Ascending aorta (tissue), 2 donors: ENCODE measurements around the gene ORMDL3. TPM values are rescaled to one million over a fixed set of nuclear protein-coding genes. Genes with fewer than 3 reads are reported as not detected.

ENCODE experiments used
- DNase-seq, 2 donors: peaks; one replicate each; pipeline ENCODE4 v3.0.0-alpha.2; 2019; ENCODE audit warnings: low spot score in 2 of 2
- H3K27ac ChIP-seq, 2 donors: fragments of 200-600 bp; sonication (generic); one replicate each; pipeline ENCODE4 v1.5.1; 2016 to 2017; ENCODE audit warnings: mild to moderate bottlenecking in 1 of 2
- H3K27me3 ChIP-seq: fragments of 200-600 bp; sonication (generic); one replicate; pipeline ENCODE4 v1.5.1; 2017
- H3K36me3 ChIP-seq, 2 donors: fragments of 200-600 bp; sonication (generic); one replicate each; pipeline ENCODE4 v1.5.1; 2016
- H3K4me1 ChIP-seq, 2 donors: fragments of 200-600 bp; sonication (generic); one replicate each; pipeline ENCODE4 v1.5.1; 2016 to 2017; ENCODE audit warnings: mild to moderate bottlenecking in 1 of 2
- H3K4me3 ChIP-seq, 2 donors: fragments of 200-600 bp; sonication (generic); one replicate each; pipeline ENCODE4 v1.5.1; 2016 to 2017; ENCODE audit warnings: mild to moderate bottlenecking in 1 of 2
- H3K9me3 ChIP-seq, 2 donors: fragments of 200-600 bp; sonication (generic); one replicate each; pipeline ENCODE4 v1.5.1; 2016
- intact Hi-C: fragments of 100-400 bp; cut with DNase I; formaldehyde crosslinking; loops from one replicate; pipeline ENCODE4 v1.15.1; 2023
- total RNA-seq: library from RNA; depleted of rRNA; stranded (reverse); fragments of >200 nt; gene quantifications from one replicate; pipeline ENCODE4 v1.1.0, GENCODE V29; 2016
- TF ChIP-seq, protein P1 (sequence below), 3 experiments: fragments of 200-600 bp in 2 of 3; fragments of 450-650 bp in 1 of 3; sonication (generic) in 2 of 3; IDR thresholded peaks; one replicate each; pipeline ENCODE4 v1.5.1; 2016 to 2019; ENCODE audit warnings: antibody characterized with exemption in 3 of 3, mild to moderate bottlenecking in 1 of 3, moderate library complexity in 1 of 3

ORMDL3 gene
- total RNA-seq, 1 donor from 2014 or later = 32.2 TPM

DNA sequence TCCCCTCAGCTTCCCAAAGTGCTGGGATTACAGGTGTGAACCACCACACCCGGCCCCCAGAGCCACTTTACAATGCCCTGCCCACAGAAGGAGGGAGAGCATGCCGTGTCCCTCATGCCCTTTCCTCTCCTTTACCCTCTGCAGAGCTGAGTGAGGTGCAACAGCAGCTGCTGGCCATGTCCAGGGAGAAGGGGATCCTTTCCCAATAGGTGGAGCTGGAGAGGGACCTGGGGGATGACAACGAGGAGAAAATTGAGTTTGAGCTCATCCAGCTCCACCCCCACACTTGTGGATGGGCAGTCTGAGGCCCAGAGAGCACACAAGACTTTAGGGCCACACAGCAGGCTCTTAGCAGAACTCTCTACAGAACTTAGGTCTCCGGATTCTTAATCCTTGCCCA lies 27.5 kb upstream of the ORMDL3 start:
- no peaks in the 10 kb centered on the region for H3K27me3 ChIP-seq
- peaks cover 2 to 10% of the 10 kb centered on the region in 2 donors for H3K4me1 ChIP-seq
- no peak overlapping the region for H3K4me3 ChIP-seq
- H3K27ac ChIP-seq = no peak overlapping the region
- DNase-seq = no peak
- H3K36me3 ChIP-seq = no peaks in the 10 kb centered on the region
- intact Hi-C loops = no loop called here
- TF ChIP-seq, protein P1, sequence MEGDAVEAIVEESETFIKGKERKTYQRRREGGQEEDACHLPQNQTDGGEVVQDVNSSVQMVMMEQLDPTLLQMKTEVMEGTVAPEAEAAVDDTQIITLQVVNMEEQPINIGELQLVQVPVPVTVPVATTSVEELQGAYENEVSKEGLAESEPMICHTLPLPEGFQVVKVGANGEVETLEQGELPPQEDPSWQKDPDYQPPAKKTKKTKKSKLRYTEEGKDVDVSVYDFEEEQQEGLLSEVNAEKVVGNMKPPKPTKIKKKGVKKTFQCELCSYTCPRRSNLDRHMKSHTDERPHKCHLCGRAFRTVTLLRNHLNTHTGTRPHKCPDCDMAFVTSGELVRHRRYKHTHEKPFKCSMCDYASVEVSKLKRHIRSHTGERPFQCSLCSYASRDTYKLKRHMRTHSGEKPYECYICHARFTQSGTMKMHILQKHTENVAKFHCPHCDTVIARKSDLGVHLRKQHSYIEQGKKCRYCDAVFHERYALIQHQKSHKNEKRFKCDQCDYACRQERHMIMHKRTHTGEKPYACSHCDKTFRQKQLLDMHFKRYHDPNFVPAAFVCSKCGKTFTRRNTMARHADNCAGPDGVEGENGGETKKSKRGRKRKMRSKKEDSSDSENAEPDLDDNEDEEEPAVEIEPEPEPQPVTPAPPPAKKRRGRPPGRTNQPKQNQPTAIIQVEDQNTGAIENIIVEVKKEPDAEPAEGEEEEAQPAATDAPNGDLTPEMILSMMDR (IDR thresholded peaks at IDR 0.05) = no peak
- H3K9me3 ChIP-seq = no peaks in the 10 kb centered on the region

DNA sequence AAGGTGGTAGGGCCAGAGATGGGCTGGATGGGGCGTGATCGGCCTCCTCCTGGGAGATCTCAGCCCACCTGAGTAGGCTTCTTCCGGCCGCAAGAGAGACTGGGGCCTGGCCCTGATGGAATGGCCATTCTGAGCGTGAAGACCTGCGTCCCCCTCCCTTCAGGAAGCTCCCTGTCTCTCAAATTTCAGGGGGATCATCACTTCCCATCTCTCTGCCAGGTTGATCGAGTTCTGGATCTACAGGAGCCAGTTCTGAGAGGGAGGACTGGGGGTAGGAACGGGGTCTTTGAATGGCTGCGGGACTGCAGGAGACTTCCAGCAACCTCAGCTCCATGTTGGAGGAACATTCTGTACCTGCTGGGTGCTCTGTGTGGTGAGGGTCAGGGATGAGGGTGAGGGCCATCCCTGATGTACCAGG lies 26.1 kb upstream of the ORMDL3 start:
- peak overlapping the region; percentile 18 to 38 for H3K4me3 ChIP-seq
- TF ChIP-seq, protein P1 (IDR thresholded peaks at IDR 0.05) = no peak
- no peaks in the 10 kb centered on the region for H3K27me3 ChIP-seq
- H3K9me3 ChIP-seq = no peaks in the 10 kb centered on the region
- peaks cover 2 to 10% of the 10 kb centered on the region in 2 donors for H3K4me1 ChIP-seq
- H3K36me3 ChIP-seq = no peaks in the 10 kb centered on the region
- peak overlapping the region; percentile 46 to 53 for H3K27ac ChIP-seq
- DNase-seq = no peak
- intact Hi-C loops = loop anchor here (1.0 to 2.0 kb wide), 4 partner anchors 26 to 1965 kb away; partner anchors contain the start of genes ACLY, LRRC3C, ORMDL3 and PSMD3

DNA sequence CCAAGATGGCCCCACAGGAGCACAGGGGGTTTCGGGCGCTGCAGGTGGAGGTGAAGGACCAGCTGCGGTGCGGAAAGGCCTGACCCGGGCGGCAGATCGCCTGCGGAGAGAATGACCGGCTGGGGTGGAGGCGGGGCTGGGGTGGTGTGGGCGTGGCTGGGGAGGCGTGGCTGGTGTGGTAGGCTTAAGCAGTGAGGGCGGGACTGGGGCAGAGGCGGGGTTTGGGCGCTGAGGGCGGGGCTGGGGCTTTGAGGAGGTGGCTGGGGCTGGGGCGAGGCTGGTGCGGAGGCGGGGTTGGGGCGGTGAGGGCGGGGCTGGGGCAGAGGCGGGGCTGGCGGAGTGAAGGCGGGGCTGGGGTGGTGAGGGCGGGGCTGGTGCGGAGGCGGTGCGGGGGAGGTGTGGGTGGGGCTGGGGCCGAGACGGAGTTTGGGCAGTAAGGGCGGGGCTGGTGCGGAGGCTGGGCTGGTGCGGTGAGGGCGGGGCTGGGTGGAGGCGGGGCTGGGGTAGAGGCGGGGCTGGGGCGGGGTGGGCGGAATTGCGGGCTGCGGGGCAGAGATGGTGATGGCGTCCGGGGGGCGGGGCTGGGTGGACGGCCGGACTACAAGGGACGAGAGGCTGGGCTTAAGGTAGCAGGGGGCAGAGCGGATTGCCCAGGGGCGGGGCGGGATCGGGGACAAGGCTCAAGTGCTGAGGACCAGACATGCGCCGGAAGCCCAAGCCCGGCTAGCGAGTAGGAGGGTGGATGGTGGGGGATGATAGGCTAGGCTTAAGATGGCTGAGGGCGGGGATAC lies 25.5 kb upstream of the ORMDL3 start:
- peaks cover 2 to 10% of the 10 kb centered on the region in 2 donors for H3K4me1 ChIP-seq
- no peaks in the 10 kb centered on the region for H3K36me3 ChIP-seq
- peak; percentile 93 to 99 for DNase-seq
- TF ChIP-seq, protein P1 (IDR thresholded peaks at IDR 0.05) = no peak
- intact Hi-C loops = loop anchor here (1.0 to 2.0 kb wide), 4 partner anchors 26 to 1966 kb away; partner anchors contain the start of genes ACLY, LRRC3C, ORMDL3 and PSMD3
- H3K27ac ChIP-seq = peak overlapping the region; percentile 46 to 53
- no peaks in the 10 kb centered on the region for H3K9me3 ChIP-seq
- H3K27me3 ChIP-seq = no peaks in the 10 kb centered on the region
- H3K4me3 ChIP-seq = peak overlapping the region; percentile 45 to 58

DNA sequence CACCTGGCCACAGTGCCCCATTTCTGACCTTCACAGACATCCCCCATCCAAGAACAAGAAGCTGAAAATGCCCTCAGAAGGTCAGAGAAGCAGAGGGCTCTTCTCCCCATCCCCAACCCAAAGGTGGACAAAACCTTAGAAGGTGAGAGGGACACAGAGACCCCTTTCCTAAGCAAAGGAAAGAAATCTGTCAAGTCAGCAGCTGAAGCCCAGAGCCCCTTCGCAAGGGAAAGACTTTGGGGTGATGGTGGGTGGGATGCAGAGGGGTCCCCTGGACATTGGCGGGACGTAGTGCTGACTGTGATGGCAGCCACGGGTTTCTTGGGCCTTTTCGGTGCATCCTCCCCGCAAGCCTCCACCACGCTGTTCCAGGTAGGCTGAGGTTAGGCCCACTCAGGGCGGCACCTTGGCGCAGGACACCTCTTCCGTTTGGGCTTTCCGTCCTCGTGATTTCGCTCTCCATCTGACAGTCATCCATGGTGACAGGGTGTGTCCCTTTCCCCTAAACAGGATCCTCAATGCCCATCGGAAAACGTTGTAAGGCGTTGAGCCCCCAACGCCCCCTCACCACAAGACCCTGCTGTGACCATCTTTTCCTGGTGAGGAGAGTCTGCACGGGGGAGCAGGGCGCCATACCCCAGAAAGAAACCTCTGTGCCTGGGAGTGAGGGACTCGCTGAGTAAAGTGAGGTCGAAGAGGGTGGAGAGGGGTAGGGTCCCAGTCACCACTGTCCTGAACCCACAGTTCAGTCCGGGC lies 24.7 kb upstream of the ORMDL3 start:
- intact Hi-C loops = loop anchor here (2.0 kb wide), 1 partner anchor 1967 kb away; the partner anchor contains the start of gene ACLY
- DNase-seq = no peak

DNA sequence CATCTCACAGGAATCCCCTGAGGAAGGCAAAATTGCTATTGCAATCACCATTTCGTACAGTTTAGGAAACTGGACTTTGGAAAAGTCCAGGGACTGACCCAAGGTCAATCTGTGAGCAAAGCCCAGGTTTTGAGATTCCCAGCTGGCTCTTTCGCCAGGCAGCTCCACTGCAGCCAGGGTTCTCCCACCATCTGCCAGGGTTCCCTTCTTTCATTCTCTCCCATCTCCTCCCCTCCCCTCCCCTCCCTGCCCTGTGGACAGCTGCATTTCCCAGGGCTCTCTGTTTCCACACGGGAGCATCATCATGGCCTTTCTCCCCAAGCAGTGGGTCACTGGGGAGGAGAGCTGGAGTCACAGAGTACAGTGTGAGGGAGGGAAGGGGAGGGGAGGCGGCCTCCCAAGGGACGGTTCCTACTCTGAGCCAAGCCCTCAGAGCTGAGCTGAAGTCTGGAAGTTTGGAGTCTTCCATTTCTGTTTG lies 23.5 kb upstream of the ORMDL3 start:
- intact Hi-C loops = no loop called here

More for the DNA sequence above, 24.7 kb upstream of the ORMDL3 start:
- H3K27me3 ChIP-seq = no peaks in the 10 kb centered on the region
- peak overlapping the region in 1 of 2 donors; percentile 52 for H3K27ac ChIP-seq
- no peaks in the 10 kb centered on the region for H3K36me3 ChIP-seq
- H3K9me3 ChIP-seq = no peaks in the 10 kb centered on the region
- TF ChIP-seq, protein P1 (IDR thresholded peaks at IDR 0.05) = no peak
- H3K4me3 ChIP-seq = peak overlapping the region; percentile 45 to 58
- H3K4me1 ChIP-seq = peaks cover 2 to 10% of the 10 kb centered on the region in 2 donors

More for the DNA sequence above, 23.5 kb upstream of the ORMDL3 start:
- Histone ChIP-seq H3K36me3 (no peaks in the 10 kb centered on the region), H3K27ac (no peak overlapping the region), H3K4me1 (peaks cover 2 to 10% of the 10 kb centered on the region in 2 donors), H3K27me3 (no peaks in the 10 kb centered on the region), H3K4me3 (no peak overlapping the region), H3K9me3 (no peaks in the 10 kb centered on the region)
- TF ChIP-seq, protein P1 (IDR thresholded peaks at IDR 0.05) = no peak
- no peak for DNase-seq
